HEK293 (cell line): ENCODE data around the gene REEP6.

Experiments
- FEZF1 ChIP-seq: fragments of 450-650 bp; formaldehyde crosslinking; IDR thresholded peaks from 2 replicates; pipeline ENCODE4 v1.5.1; 2016; ENCODE audit warnings: missing biosample characterization, missing genetic modification characterization
- GFI1B ChIP-seq: fragments of 450-650 bp; formaldehyde crosslinking; IDR thresholded peaks from 2 replicates; pipeline ENCODE4 v1.5.1; 2016; ENCODE audit warnings: missing biosample characterization, missing genetic modification characterization
- GLI4 ChIP-seq: fragments of 450-650 bp; formaldehyde crosslinking; IDR thresholded peaks from 2 replicates; pipeline ENCODE4 v1.5.1; 2016; ENCODE audit warnings: missing biosample characterization, missing genetic modification characterization
- GLIS2 ChIP-seq: fragments of 450-650 bp; formaldehyde crosslinking; IDR thresholded peaks from 2 replicates; pipeline ENCODE4 v1.5.1; 2016; ENCODE audit warnings: missing biosample characterization, missing genetic modification characterization
- KLF1 ChIP-seq: fragments of 450-650 bp; formaldehyde crosslinking; IDR thresholded peaks from 2 replicates; pipeline ENCODE4 v1.5.1; 2016; ENCODE audit warnings: missing biosample characterization, missing genetic modification characterization
- KLF7 ChIP-seq: fragments of 450-650 bp; formaldehyde crosslinking; IDR thresholded peaks from 2 replicates; pipeline ENCODE4 v1.5.1; 2016; ENCODE audit warnings: missing biosample characterization, missing genetic modification characterization, borderline replicate concordance
- MZF1 ChIP-seq: fragments of 450-650 bp; formaldehyde crosslinking; IDR thresholded peaks from 2 replicates; pipeline ENCODE4 v1.5.1; 2017; ENCODE audit warnings: missing biosample characterization, missing genetic modification characterization, borderline replicate concordance
- ZBTB21 ChIP-seq: fragments of 450-650 bp; formaldehyde crosslinking; IDR thresholded peaks from 2 replicates; pipeline ENCODE4 v1.5.1; 2017; ENCODE audit warnings: missing biosample characterization, missing genetic modification characterization
- ZFP69B ChIP-seq: fragments of 450-650 bp; formaldehyde crosslinking; IDR thresholded peaks from 2 replicates; pipeline ENCODE4 v1.5.1; 2016; ENCODE audit warnings: missing biosample characterization, missing genetic modification characterization
- ZNF138 ChIP-seq: fragments of 450-650 bp; formaldehyde crosslinking; IDR thresholded peaks from 2 replicates; pipeline ENCODE4 v1.5.1; 2016; ENCODE audit warnings: missing biosample characterization, missing genetic modification characterization, borderline replicate concordance
- ZNF146 ChIP-seq: fragments of 450-650 bp; formaldehyde crosslinking; IDR thresholded peaks from 2 replicates; pipeline ENCODE4 v1.5.1; 2016; ENCODE audit warnings: missing biosample characterization, missing genetic modification characterization
- ZNF169 ChIP-seq: fragments of 450-650 bp; formaldehyde crosslinking; IDR thresholded peaks from 2 replicates; pipeline ENCODE4 v1.5.1; 2016; ENCODE audit warnings: missing biosample characterization, missing genetic modification characterization
- ZNF202 ChIP-seq: fragments of 450-650 bp; formaldehyde crosslinking; IDR thresholded peaks from 2 replicates; pipeline ENCODE4 v1.5.1; 2016; ENCODE audit warnings: missing biosample characterization, missing genetic modification characterization, borderline replicate concordance
- ZNF239 ChIP-seq: fragments of 450-650 bp; formaldehyde crosslinking; IDR thresholded peaks from 2 replicates; pipeline ENCODE4 v1.5.1; 2016; ENCODE audit warnings: missing biosample characterization, missing genetic modification characterization
- ZNF24 ChIP-seq: fragments of 450-650 bp; formaldehyde crosslinking; IDR thresholded peaks from 2 replicates; pipeline ENCODE4 v1.5.1; 2016; ENCODE audit warnings: missing biosample characterization, missing genetic modification characterization
- ZNF335 ChIP-seq: fragments of 450-650 bp; formaldehyde crosslinking; conservative IDR thresholded peaks from 2 replicates; pipeline ENCODE4 v1.5.1; 2016; ENCODE audit warnings: missing biosample characterization, missing genetic modification characterization
- ZNF350 ChIP-seq: fragments of 450-650 bp; formaldehyde crosslinking; IDR thresholded peaks from 2 replicates; pipeline ENCODE4 v1.5.0; 2017; ENCODE audit warnings: missing biosample characterization, mild to moderate bottlenecking, missing genetic modification characterization
- ZNF354C ChIP-seq: fragments of 450-650 bp; formaldehyde crosslinking; IDR thresholded peaks from 2 replicates; pipeline ENCODE4 v1.5.1; 2016; ENCODE audit warnings: missing biosample characterization, missing genetic modification characterization, low read depth, borderline replicate concordance
- ZNF473 ChIP-seq: fragments of 450-650 bp; formaldehyde crosslinking; IDR thresholded peaks from 2 replicates; pipeline ENCODE4 v1.5.1; 2017; ENCODE audit warnings: missing biosample characterization, missing genetic modification characterization
- ZNF521 ChIP-seq: fragments of 450-650 bp; formaldehyde crosslinking; IDR thresholded peaks from 2 replicates; pipeline ENCODE4 v1.5.1; 2017; ENCODE audit warnings: missing biosample characterization, mild to moderate bottlenecking, missing genetic modification characterization
- ZNF548 ChIP-seq: fragments of 450-650 bp; formaldehyde crosslinking; IDR thresholded peaks from 2 replicates; pipeline ENCODE4 v1.5.1; 2016; ENCODE audit warnings: missing biosample characterization, missing genetic modification characterization
- ZNF558 ChIP-seq: fragments of 450-650 bp; formaldehyde crosslinking; IDR thresholded peaks from 2 replicates; pipeline ENCODE4 v1.5.1; 2016; ENCODE audit warnings: missing biosample characterization, missing genetic modification characterization
- ZNF560 ChIP-seq: fragments of 450-650 bp; formaldehyde crosslinking; IDR thresholded peaks from 2 replicates; pipeline ENCODE4 v1.5.1; 2017; ENCODE audit warnings: missing biosample characterization, missing genetic modification characterization, borderline replicate concordance
- ZNF561 ChIP-seq: fragments of 450-650 bp; IDR thresholded peaks from 2 replicates; pipeline ENCODE4 v1.5.1; 2018; ENCODE audit warnings: missing biosample characterization, missing genetic modification characterization, borderline replicate concordance
- ZNF600 ChIP-seq: fragments of 450-650 bp; formaldehyde crosslinking; IDR thresholded peaks from 2 replicates; pipeline ENCODE4 v1.5.1; 2016; ENCODE audit warnings: missing biosample characterization, missing genetic modification characterization
- ZNF629 ChIP-seq: fragments of 450-650 bp; formaldehyde crosslinking; IDR thresholded peaks from 2 replicates; pipeline ENCODE4 v1.5.1; 2017; ENCODE audit warnings: missing biosample characterization, missing genetic modification characterization
- ZNF660 ChIP-seq: fragments of 450-650 bp; IDR thresholded peaks from 2 replicates; pipeline ENCODE4 v1.5.1; 2018; ENCODE audit warnings: missing biosample characterization, mild to moderate bottlenecking, missing genetic modification characterization
- ZNF664 ChIP-seq: fragments of 450-650 bp; formaldehyde crosslinking; IDR thresholded peaks from 2 replicates; pipeline ENCODE4 v1.5.1; 2016; ENCODE audit warnings: missing biosample characterization, missing genetic modification characterization
- ZNF707 ChIP-seq: fragments of 450-650 bp; formaldehyde crosslinking; IDR thresholded peaks from 2 replicates; pipeline ENCODE4 v1.5.1; 2016; ENCODE audit warnings: missing biosample characterization, missing genetic modification characterization
- ZNF777 ChIP-seq: fragments of 450-650 bp; formaldehyde crosslinking; IDR thresholded peaks from 2 replicates; pipeline ENCODE4 v1.5.1; 2017; ENCODE audit warnings: missing biosample characterization, missing genetic modification characterization, borderline replicate concordance
- ZNF785 ChIP-seq: fragments of 450-650 bp; formaldehyde crosslinking; IDR thresholded peaks from 2 replicates; pipeline ENCODE4 v1.5.1; 2016; ENCODE audit warnings: missing biosample characterization, missing genetic modification characterization
- ZNF792 ChIP-seq: fragments of 450-650 bp; formaldehyde crosslinking; IDR thresholded peaks from 2 replicates; pipeline ENCODE4 v1.5.1; 2016; ENCODE audit warnings: missing biosample characterization, missing genetic modification characterization
- ZNF843 ChIP-seq: fragments of 450-650 bp; formaldehyde crosslinking; IDR thresholded peaks from 2 replicates; pipeline ENCODE4 v1.5.1; 2016; ENCODE audit warnings: missing biosample characterization, missing genetic modification characterization
- ZSCAN16 ChIP-seq: fragments of 450-650 bp; formaldehyde crosslinking; IDR thresholded peaks from 2 replicates; pipeline ENCODE4 v1.5.1; 2016; ENCODE audit warnings: missing biosample characterization, missing genetic modification characterization
- TF ChIP-seq, protein P1 (sequence below): fragments of 450-650 bp; formaldehyde crosslinking; IDR thresholded peaks from 2 replicates; pipeline ENCODE4 v1.5.1; 2016; ENCODE audit warnings: missing biosample characterization, missing genetic modification characterization
- TF ChIP-seq, protein P2 (sequence below): fragments of 450-650 bp; formaldehyde crosslinking; optimal IDR thresholded peaks from 2 replicates; pipeline ENCODE3; 2016; ENCODE audit warnings: missing biosample characterization, mild to moderate bottlenecking, missing genetic modification characterization
- TF ChIP-seq, protein P3 (sequence below): fragments of 450-650 bp; formaldehyde crosslinking; IDR thresholded peaks from 2 replicates; pipeline ENCODE4 v1.5.1; 2016; ENCODE audit warnings: missing biosample characterization, missing genetic modification characterization

Gene REEP6

DNA sequence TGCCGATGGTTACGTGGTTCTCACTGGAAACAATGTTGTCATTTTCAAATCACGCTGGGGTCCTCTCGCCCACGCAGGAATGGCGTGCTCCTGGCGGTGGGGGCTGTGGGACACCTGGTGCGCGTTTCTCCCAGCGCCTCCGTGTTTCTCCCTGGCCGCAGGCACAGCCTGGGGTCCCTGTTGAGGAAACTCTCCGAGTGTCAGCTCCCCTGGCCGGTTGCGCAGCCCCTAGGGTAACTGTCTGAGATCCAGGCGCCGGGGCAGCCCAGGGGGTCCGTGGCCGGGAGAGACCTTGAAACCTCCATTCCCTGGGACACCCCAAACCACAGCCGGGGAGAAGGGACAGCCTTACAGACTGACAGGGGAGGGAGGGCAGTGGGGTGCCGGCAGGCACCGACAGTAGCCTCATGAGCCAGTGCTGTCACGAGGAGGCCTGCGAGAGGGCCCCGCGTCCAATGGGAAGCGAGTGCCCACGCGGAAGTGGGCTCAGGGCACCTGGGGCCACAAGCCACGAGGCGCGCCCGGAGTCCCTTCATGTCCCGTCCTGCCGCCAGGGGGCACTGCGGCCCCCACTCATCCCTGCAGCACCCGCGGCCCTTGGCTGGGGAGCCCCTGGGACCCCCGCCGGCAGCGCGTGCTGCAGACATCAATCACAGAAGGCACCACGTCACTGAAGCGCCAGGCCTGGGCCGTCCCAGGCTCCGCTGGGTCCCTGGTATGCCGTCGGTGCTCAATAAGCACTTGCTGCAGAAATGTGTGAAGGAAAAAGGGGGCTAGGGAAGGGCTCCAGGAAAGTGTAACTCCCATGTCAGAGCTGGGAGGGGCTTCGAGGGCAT, 12.3 kb downstream of the REEP6 start (continued):
- TF ChIP-seq, protein P1, sequence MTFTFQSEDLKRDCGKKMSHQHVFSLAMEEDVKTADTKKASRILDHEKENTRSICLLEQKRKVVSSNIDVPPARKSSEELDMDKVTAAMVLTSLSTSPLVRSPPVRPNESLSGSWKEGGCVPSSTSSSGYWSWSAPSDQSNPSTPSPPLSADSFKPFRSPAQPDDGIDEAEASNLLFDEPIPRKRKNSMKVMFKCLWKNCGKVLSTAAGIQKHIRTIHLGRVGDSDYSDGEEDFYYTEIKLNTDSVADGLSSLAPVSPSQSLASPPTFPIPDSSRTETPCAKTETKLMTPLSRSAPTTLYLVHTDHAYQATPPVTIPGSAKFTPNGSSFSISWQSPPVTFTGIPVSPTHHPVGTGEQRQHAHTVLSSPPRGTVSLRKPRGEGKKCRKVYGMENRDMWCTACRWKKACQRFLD (tag by site-specific recombination) = no peak
- TF ChIP-seq ZNF785 (peak; percentile 91), KLF1 (tag by site-specific recombination) (peak; percentile 27; the same call in 1 of the 2 replicates), ZNF561 (peak; percentile 61; the same call in 1 of the 2 replicates), ZSCAN16 (no peak), GLIS2 (tag by site-specific recombination) (peak; percentile 87), ZNF473 (no peak), ZNF664 (no peak), ZNF239 (tag by site-specific recombination) (no peak), ZNF558 (tag by site-specific recombination) (no peak), ZNF202 (tag by site-specific recombination) (no peak), ZNF138 (tag by site-specific recombination) (no peak), ZFP69B (tag by site-specific recombination) (peak; percentile 90), ZNF335 (tag by site-specific recombination) (peak; percentile 99), ZNF169 (tag by site-specific recombination) (no peak), ZNF660 (tag by site-specific recombination) (peak; percentile 61; the same call in 1 of the 2 replicates), ZNF354C (tag by site-specific recombination) (no peak), ZNF24 (peak; percentile 42; the same call in 1 of the 2 replicates), ZNF777 (tag by site-specific recombination) (no peak; the same call in 1 of the 2 replicates), ZNF600 (tag by site-specific recombination) (no peak), ZNF843 (peak; percentile 31; the same call in 1 of the 2 replicates), KLF7 (tag by site-specific recombination) (no peak), MZF1 (tag by site-specific recombination) (no peak), ZNF629 (no peak; the same call in none of the 2 replicates), ZNF350 (tag by site-specific recombination) (no peak), ZNF521 (tag by site-specific recombination) (no peak), GFI1B (0 out of 2 replicates have a peak, but pooled peaks have one; percentile 5), ZNF560 (tag by site-specific recombination) (no peak), ZBTB21 (peak; percentile 55; the same call in 1 of the 2 replicates), ZNF548 (tag by site-specific recombination) (no peak), ZNF792 (no peak), ZNF146 (tag by site-specific recombination) (no peak), FEZF1 (tag by site-specific recombination) (peak; percentile 11; the same call in 1 of the 2 replicates), GLI4 (tag by site-specific recombination) (no peak), ZNF707 (no peak)
- TF ChIP-seq, protein P2, sequence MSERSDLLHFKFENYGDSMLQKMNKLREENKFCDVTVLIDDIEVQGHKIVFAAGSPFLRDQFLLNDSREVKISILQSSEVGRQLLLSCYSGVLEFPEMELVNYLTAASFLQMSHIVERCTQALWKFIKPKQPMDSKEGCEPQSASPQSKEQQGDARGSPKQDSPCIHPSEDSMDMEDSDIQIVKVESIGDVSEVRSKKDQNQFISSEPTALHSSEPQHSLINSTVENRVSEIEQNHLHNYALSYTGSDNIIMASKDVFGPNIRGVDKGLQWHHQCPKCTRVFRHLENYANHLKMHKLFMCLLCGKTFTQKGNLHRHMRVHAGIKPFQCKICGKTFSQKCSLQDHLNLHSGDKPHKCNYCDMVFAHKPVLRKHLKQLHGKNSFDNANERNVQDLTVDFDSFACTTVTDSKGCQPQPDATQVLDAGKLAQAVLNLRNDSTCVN (tag by site-specific recombination) = peak; percentile 69
- TF ChIP-seq, protein P3, sequence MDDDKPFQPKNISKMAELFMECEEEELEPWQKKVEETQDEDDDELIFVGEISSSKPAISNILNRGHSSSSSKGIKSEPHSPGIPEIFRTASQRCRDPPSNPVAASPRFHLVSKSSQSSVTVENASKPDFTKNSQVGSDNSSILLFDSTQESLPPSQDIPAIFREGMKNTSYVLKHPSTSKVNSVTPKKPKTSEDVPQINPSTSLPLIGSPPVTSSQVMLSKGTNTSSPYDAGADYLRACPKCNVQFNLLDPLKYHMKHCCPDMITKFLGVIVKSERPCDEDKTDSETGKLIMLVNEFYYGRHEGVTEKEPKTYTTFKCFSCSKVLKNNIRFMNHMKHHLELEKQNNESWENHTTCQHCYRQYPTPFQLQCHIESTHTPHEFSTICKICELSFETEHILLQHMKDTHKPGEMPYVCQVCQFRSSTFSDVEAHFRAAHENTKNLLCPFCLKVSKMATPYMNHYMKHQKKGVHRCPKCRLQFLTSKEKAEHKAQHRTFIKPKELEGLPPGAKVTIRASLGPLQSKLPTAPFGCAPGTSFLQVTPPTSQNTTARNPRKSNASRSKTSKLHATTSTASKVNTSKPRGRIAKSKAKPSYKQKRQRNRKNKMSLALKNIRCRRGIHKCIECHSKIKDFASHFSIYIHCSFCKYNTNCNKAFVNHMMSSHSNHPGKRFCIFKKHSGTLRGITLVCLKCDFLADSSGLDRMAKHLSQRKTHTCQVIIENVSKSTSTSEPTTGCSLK (tag by site-specific recombination) = no peak
